ENCODE results near the gene TMEM39A.

DNA sequence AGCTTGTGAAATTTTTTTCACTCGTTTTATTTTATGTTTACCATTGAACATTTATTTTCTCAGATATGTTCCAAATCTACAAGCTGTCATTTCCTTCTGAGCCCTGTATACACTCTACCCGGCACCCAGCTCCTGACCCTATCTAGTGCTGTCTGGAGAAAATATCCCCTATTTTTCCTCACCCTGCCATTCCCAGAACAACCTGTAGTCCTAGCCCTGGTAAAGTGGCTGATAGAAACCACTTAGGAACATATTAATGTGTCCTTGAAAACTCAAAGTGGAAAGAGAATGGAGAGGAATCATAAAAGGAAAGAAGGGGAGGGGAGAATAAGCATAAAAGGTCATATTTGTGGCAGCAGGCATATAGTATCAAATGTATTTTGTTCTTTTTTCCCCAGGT, 26.7 kb upstream of the TMEM39A start:
- TF ChIP-seq, protein P1, sequence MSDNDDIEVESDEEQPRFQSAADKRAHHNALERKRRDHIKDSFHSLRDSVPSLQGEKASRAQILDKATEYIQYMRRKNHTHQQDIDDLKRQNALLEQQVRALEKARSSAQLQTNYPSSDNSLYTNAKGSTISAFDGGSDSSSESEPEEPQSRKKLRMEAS (IDR thresholded peaks at IDR 0.05; ENCODE audit: insufficient read depth, insufficient read length), result no peak
- TF ChIP-seq, protein P2, sequence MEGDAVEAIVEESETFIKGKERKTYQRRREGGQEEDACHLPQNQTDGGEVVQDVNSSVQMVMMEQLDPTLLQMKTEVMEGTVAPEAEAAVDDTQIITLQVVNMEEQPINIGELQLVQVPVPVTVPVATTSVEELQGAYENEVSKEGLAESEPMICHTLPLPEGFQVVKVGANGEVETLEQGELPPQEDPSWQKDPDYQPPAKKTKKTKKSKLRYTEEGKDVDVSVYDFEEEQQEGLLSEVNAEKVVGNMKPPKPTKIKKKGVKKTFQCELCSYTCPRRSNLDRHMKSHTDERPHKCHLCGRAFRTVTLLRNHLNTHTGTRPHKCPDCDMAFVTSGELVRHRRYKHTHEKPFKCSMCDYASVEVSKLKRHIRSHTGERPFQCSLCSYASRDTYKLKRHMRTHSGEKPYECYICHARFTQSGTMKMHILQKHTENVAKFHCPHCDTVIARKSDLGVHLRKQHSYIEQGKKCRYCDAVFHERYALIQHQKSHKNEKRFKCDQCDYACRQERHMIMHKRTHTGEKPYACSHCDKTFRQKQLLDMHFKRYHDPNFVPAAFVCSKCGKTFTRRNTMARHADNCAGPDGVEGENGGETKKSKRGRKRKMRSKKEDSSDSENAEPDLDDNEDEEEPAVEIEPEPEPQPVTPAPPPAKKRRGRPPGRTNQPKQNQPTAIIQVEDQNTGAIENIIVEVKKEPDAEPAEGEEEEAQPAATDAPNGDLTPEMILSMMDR (IDR thresholded peaks at IDR 0.05; ENCODE audit: extremely low read depth in 1 of 2, insufficient read depth in 1 of 2, low read depth in 1 of 2, low read length in 2 of 2), result no peak
- TF ChIP-seq POLR2A (IDR thresholded peaks at IDR 0.05; ENCODE audit: low read depth, low read length) (no peak), EZH2 (IDR thresholded peaks at IDR 0.05; ENCODE audit: borderline replicate concordance, low read depth, low read length, severe bottlenecking) (no peak), POLR2AphosphoS5 (IDR thresholded peaks at IDR 0.05; ENCODE audit: insufficient read depth, low read depth, low read length) (no peak), JUN (IDR thresholded peaks at IDR 0.05; ENCODE audit: borderline replicate concordance, insufficient read depth, insufficient read length, low read depth) (no peak)

All from endothelial cell of umbilical vein (primary cell).